Superior temporal gyrus (tissue), 1 donor: ENCODE measurements around the gene MAGI2.

Source experiments
- DNase-seq: peaks from one replicate; pipeline ENCODE4 v3.0.0-alpha.2; 2016; ENCODE audit errors: extremely low spot score

Gene MAGI2

DNA sequence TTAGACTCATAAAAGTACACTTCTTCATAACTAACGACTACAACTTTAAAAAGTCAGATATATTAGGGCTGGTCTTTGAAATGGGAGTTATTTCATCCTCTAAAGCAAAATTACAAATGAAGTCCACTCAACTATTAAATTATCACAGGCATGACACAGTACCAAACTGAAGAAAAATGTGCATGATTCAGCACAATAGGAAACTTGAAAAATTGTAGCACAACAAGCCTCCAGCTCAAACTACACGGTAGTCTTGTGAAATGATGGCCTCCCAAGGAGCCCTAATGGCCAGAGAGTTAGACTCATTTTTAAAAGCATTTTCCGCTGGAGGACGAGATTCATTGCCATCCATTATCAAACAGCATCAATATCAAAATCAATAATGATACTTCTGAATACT lies 76.4 kb downstream of the MAGI2 start:
- DNase-seq, result no peak

DNA sequence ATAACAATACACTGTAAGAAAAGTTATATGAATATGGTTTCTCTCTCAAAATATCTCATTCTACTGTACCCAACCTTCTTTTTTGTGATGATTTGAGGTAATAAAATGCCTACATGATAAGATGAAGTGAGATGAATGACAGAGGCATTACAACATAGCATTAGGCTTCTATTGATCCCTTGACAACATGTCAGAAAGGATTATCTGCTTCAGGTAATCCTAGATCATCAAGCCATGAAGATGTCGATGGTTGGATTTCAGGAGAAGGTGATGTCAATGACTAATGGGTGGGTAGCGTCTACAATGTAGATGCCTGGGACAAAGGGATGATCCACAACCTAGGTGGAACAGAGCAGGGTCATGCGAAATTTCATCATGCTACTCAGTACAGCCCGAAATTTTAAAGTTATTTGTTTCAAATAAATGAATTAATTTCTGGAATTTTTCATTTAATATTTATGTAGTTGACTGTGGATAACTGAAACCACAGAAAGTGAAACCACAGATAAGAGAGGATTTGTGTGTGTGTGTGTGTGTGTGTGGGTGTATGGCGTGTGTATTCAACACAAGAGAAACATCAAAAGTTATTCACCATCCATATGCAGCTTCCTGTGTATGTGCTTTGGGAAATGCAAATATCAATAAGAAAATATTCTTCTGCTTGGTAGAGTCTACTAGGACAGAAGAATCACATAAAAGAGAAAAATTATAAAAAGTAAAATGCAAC lies 77.0 kb downstream of the MAGI2 start:
- no peak for DNase-seq

DNA sequence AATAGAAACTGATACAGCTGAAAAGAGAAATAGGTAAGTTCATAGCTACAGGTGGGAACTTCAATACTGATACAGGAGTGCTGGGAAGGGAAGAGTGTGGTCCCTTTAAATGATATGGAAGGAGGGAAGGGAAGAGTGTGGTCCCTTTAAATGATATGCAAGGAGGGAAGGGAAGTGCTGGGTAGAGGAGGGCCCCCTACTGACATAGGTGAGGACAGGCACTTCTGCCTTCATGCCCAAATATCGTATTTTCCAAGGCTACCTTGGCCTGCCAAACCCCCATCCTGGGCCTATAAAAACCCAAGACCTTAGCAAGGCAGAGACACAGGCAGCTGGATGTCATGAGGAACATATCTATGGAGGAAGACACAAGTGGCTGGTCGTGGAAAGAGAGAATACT lies 92.3 kb downstream of the MAGI2 start:
- DNase-seq, result no peak

DNA sequence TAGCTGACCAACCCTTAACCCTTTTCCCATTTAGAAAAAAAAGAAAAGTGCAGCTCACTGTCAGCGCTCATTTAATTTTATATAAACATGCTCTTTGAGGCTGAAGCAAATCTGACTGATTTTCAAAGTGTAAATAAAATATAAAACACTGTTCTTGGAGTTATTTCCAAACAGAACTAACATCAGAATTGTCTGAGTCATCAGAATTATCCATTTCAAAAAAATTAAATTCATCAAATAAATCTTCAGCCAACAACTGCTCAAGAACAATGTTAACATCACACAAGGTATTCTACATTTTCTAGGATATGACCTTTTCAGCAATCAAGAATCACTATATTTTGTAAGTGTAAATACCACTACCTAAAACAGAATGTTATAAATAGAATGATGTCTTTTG lies 93.6 kb downstream of the MAGI2 start:
- DNase-seq, result no peak

DNA sequence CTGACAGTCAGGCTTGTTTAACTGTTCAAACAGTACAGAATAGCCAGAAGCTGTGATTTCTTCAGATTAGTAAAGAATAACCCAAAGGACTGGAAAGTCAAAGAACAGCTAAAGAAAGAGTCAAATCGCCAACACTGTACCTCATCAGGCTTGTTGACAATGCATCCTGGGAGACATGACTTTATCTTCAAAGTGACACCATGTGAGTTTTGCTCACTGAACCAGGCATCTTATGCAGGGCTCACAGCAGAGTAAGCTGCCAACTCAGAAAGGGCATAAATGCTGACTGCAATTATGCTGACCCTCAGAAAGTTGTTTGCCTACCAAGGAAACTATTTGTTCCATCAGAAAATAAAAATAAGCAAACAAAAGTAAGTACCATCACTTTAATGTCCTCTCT lies 96.4 kb downstream of the MAGI2 start:
- DNase-seq, result no peak

DNA sequence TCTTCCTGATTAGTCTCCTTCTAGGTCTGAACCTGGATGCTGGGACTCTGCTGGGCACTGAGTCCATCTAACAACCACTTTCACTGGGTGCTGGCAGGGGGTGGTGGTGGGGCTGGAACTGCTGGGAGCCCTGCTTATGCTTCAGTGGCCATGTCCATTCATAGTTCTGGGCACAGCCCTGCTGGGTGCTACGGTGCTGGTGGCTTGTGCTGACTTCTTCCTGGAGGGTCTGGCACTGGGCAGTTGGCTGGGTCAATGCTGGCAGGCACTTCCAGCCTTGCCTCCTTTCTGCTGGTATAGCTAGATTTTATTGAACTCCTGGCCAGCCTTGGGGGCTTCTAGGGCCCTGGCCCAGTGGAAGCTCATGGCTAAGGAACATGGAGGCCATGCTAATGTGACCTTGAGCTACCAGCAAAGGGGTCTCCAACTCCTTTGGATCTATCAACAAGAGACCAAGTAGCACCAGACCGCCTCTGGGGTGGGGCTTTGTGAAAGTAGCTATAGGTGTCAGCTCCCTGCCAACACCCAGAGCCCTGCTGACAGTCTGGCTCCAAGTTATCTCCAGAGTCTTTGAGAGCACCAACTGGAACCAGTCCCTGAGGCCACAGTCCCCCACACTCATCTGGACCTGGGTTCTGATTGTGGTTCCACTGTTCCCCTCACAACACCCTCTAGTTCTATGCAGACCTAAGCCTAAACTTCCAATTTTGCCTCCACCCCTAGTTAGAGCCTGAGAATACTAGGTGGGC lies 99.6 kb downstream of the MAGI2 start:
- no peak for DNase-seq

DNA sequence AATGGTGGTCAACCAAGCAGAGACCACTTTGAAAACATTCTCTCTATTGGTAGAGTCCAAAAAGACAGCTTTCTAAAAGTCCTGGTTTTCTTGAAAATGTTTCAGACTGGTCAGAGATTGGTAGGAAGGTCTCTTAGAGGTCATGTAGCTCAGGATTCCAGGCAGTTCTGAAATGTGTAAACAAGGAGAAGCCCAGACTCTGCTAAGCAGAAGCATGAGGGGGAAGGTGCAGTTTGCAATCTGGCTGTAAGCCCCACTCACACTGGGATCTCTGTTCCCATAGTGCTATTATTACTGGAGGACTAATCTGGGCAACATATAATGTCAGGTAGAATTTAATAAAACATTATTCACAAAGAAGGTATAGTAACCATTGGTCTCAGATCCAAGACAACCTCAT lies 101.1 kb downstream of the MAGI2 start:
- DNase-seq, result no peak

DNA sequence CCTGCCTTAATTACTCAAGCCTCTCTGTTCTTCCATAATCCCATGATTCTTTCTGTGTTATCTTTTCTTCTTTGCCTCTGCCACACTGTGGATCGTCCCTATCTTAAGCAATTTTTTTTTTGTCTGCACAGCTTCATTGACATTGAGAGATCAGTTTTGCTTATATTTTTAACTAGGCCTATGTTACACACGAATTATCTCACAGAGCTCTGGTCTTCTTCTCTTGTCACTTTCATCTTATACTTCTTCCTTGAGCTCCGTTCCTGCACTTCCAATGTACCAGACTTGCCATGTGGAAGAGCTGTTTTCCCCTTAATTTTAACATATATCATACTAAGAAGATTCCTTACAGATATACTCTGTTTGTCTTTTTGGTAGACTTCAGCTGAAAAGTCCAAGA lies 106.1 kb downstream of the MAGI2 start:
- DNase-seq, result no peak

DNA sequence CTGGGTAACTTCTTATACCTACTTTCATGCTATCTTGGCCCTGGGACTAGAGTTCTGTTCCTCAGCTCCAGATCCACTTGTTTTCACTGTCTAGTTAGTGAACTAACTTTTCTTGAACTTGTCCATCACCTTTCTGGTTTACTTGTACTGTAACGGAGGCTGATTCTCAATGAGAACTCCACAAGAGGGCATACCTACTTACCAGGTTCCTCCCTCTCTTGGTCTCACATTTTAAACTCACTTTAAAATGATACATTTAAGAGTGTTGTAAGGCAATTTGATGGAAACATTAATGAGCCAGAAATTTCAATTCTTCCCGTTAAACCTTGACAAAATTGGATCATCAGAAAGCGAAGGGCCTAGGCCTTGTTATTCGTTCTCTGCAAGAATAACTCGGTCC lies 111.6 kb downstream of the MAGI2 start:
- no peak for DNase-seq

DNA sequence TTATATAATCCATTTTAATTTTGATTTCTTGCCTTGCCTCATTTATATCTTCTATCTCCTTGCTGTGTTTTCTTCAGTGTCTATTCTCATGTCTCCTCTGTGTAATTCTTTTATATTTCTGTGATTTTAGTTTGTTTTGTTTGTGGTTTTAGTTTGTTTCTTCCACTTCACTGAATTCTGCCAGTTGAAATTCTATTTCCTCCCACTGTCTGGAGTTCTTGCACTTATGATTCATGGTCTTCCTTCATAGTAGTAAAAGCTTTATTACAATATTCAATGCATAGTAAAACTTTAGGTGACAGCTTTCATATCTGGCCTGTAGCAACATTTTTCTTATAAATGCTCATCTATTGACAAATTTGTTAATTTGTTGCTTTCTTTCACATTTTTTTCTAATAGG lies 113.3 kb downstream of the MAGI2 start:
- no peak for DNase-seq

DNA sequence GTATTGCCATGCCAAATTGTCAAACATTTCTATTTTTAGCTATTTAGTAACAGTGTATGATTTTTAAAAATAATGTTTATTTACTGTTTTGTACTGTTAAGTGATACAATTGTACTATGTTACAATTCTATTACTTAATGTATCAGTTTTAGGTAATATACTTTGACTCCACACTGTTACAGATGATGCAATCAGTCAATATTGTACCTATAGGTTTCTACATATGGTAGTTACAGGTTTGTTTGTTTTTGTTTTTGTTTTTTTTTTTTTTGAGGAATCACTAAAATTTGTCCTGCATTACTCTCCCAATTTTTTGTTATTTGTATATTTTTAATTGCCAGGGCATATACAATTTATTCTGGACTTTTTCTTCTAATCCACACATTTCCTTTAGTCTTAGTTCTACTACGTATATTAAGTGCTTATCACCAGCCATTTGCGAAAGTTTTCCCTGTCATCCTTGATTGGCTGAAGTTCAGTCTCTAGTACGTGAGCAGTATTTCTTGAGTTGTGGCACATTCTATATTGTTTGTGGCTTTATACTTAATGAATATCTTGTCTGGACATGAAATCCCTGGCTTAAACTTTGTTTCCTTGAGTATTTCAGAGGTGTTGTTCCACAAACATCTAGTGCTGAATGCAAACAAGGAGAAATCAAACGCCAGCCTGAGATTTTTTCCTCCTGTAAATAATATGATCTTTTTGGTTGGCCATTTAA lies 114.1 kb downstream of the MAGI2 start:
- DNase-seq, result no peak

DNA sequence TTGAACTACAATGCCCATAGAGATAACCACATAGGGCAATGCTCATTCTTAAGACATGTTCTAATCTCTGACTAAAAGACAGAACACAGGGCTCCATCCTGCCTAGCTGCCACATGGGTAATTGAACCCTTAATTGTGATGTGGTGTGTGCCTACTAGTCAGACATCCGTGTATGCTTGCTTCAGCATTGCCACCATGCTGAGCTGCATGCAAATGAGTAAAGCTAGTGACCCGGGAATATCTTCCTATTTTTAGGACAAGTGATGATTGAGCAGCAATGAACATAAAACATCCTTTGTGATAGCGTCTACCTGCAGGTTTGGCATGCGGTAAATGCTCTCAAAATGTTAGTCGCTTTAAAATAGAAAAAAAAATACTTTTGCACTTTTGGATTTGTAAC lies 115.8 kb downstream of the MAGI2 start:
- peak; percentile 49 for DNase-seq

DNA sequence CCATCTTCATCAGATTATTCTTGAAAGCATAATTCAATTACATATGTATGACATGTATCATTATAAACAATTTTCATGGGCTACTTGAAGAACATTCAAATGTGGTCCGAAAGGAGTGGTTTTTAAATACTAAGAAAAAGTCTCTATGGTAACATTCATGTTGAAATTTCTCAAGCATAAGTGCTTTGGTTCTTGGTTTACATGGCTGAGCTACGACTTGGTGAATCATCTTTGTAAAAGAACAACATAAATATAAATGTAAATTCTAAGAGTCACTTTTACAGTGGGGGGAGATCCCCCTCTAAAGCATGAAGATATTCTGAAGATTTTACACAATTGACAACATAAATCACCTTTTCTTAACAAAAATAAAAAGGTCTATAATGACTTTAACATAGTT lies 118.6 kb downstream of the MAGI2 start:
- no peak for DNase-seq

DNA sequence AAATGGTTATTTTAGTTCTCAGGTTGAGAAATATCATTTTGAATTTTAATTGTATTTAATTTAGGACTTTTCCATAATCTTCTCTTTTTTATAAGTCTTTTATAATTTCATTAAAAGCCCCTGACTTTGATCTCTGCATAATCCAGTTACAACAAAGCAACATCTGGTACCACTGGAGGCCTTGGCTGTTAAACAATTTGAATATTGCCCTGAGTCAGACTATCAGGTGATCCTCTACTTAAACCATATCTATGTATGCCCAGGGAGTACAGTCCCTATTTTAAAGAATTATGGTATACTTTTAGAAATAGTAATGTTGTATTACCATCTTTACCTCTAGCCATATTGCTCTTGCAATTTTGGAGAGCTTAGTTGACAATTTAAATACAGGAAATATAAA lies 119.1 kb downstream of the MAGI2 start:
- DNase-seq, result no peak

DNA sequence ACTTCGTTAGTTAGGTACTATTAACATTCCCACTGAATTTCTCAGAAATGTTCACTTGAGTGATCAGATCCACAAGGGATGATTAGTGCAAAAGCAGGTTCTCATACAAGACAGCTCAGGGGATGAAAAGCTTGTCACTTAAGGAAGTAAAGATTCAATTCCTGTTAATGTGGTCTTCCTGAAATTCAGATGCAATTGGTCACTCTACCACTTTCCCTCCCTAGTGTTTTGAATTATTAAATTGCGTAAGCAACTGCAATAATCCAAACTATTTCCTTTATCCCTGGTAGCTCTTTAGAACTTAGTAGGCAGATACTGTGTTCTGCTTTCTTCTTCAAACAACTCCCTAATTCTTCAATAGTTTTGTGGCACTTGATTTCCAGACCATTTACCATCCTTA lies 121.4 kb downstream of the MAGI2 start:
- DNase-seq, result no peak

DNA sequence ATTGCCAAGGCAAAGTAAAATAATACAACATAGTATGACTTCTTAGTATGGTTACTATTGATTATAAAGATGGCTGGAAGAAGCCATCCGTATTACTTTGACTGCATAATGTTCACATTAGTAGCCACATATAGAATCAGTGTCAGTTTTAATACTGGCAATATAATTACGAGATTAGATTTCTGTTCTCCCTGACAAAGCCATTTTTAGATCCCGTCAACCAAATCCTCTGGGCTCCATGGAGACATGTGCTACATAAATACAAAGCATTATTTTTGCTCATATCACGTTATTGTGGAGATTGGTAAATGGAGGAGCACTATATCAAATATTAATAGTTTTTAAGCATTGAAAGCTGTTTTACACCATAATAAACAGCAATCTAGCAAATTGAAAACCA lies 124.0 kb downstream of the MAGI2 start:
- no peak for DNase-seq

DNA sequence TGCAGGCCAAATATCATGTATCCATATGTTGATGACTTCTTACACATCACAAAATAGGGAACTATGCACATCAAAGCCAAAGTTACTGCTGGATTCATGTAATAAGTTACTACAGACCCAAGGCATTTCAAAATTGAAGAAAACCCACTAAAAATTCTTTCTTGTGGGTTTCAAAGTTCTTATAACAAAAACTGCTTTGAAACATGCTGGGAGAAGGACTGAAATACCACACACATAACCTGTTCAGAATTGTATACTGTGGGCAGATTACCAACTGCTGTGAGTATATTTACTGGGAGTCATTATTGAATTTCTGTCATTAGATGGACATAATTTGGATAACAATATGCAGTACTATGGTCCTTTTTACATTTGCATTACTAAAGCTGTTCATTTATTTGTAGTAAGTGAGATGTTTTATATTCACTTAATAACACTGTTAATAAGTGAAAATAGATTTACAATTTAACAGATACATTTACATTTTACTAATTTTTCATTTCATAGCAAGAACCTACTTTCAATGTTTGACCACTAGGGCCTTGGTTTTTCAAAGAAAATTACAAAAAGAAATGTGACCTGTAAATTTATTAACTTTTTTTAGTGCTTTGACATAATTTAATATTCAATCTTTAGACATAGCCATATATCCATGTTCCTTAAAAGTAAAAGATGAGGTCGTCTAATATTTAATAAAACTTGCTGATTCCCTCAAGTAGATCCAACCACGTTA lies 132.6 kb downstream of the MAGI2 start:
- DNase-seq, result no peak

DNA sequence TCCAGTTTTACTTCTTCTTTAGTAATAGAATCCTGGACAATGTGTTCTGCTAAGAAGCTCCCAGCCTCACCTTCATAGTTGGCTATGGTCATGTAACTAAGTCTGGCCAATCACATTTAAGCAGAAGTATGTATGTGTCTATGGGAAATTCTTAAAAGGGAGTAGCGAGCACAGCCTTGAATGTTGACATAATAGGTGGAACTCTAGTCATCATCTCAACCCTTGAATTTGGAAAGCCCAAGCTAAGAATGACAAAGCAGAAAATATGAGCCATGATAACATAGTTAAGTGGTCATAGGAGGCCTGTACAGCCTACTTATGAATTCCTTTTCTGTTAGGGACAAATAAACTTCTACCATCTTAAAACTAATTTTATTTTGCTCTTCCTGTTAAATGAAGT lies 134.1 kb downstream of the MAGI2 start:
- no peak for DNase-seq

DNA sequence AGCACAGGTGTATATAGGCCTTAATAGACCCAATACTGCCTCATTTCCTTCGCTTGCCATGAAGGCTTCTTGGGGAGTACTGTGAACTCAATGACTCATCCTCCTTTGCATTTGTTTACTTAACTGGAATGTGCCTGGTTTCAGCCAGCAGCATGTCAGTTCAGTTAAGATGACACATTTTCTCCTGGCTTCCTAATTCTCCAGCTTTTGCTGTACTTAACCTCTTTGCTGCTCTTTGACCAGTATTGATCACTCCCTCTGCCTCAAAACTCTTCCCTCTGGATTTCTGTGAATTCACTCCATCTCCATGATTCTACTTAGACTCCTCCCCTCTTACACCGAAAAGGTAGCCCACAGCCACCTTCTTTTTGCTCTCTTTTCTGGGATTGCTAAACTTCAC lies 135.7 kb downstream of the MAGI2 start:
- DNase-seq, result no peak

DNA sequence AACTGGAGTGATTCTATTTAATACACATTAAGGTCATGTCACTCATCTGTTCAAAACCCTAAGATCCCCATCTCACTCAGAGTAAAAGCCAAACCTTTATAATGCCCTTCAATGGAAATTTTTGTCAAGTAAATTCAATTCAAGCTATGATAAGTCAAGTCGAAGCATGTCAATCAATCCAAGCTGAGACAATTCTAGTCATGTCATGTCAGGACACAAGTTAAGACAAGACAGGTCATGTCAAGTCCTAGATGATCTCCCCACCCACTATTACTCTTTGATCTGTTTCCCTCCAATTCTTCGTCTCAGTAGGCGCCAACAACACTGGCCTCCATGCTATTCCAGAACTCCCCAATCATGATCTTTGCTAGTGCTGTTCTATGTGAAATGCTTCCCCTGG lies 141.4 kb downstream of the MAGI2 start:
- DNase-seq, result no peak

DNA sequence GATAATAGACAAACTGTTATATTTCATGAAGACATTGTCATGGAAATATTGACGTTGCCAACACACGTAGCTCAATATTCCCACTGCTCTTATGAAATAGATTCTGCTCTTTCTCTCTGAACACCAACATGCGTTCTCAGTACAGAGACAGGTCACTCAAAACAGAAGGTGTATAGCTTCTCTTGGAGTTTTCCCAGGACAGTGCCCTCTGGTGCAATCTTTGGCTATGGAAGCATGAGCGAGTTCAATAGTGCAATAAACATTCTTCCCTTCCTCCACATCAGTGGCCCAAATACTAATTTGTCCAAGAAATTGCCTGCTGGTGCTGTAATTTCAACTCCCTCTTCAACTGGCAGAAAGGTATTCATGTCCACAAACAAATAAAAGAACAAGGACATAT lies 145.3 kb downstream of the MAGI2 start:
- DNase-seq, result no peak

DNA sequence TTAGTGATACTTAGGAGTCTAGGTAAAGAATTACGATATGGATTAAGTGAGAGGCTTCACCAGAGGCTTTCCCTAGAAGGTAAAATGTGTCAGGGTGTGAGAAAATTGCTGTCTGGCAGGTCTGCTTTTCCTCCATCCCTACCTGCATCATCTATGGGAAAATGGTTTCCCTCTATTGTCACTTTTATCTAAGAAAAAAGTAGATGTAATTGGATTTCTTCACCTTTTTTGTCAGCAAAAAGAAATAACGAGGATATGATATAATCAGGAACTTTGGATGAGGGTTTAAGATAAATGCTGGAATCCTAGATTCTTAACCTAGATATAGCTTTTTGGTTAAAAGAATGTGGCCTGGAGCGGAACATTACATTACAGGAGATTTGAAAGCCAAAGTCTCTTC lies 146.1 kb downstream of the MAGI2 start:
- no peak for DNase-seq
